Left forelimb (tissue), 1 donor: ENCODE data around the gene TRIO.
"Not testable (repeated sequence)": the region's sequence is repeated elsewhere in the genome, so short reads cannot be mapped to it uniquely, and the experiment has no call there.

Experiments used
- DNase-seq: peaks from one replicate; pipeline ENCODE4 v3.0.0-alpha.2; 2018; ENCODE audit warnings: low spot score

TRIO gene

GRCh38 chr5:14510156-14510734, 367.1 kb downstream of the TRIO start:
- no peak for DNase-seq

- DNase-seq, result no peak
These were observed 367.7 kb downstream of the TRIO start for GRCh38 chr5:14510880-14511279.

GRCh38 chr5:14512574-14512973, 369.4 kb downstream of the TRIO start:
- DNase-seq, result no peak

- DNase-seq, result no peak
These were observed 370.1 kb downstream of the TRIO start for GRCh38 chr5:14513266-14513665.

- no peak for DNase-seq
These were observed 373.8 kb downstream of the TRIO start for GRCh38 chr5:14516901-14517300.

- no peak for DNase-seq
These were observed 375.5 kb downstream of the TRIO start for GRCh38 chr5:14518638-14519037.

- DNase-seq, result no peak
These were observed 378.6 kb downstream of the TRIO start for GRCh38 chr5:14521748-14522147.

- DNase-seq, result no peak
These were observed 379.6 kb downstream of the TRIO start for GRCh38 chr5:14522721-14523120.

GRCh38 chr5:14523243-14524034, 380.3 kb downstream of the TRIO start:
- DNase-seq, result no peak

GRCh38 chr5:14525397-14525796, 382.3 kb downstream of the TRIO start:
- DNase-seq, result no peak

GRCh38 chr5:14526493-14526892, 383.4 kb downstream of the TRIO start:
- no peak for DNase-seq

- no peak for DNase-seq
These were observed 385.0 kb downstream of the TRIO start for GRCh38 chr5:14528115-14528514.

GRCh38 chr5:14528926-14529325, 385.8 kb downstream of the TRIO start:
- no peak for DNase-seq

- no peak for DNase-seq
These were observed 388.5 kb downstream of the TRIO start for GRCh38 chr5:14531668-14532067.

- no peak for DNase-seq
These were observed 389.0 kb downstream of the TRIO start for GRCh38 chr5:14532180-14532579.

GRCh38 chr5:14534773-14535172, 391.6 kb downstream of the TRIO start:
- DNase-seq, result no peak

GRCh38 chr5:14545308-14545707, 402.2 kb downstream of the TRIO start:
- no peak for DNase-seq

- DNase-seq, result no peak
These were observed 402.7 kb downstream of the TRIO start for GRCh38 chr5:14545862-14546261.

- no peak for DNase-seq
These were observed 404.5 kb downstream of the TRIO start for GRCh38 chr5:14547666-14548065.

- DNase-seq, result no peak
These were observed 408.1 kb downstream of the TRIO start for GRCh38 chr5:14551211-14551610.

- no peak for DNase-seq
These were observed 408.9 kb downstream of the TRIO start for GRCh38 chr5:14552017-14552416.

- DNase-seq, result not testable (repeated sequence)
These were observed 411.1 kb downstream of the TRIO start for GRCh38 chr5:14554288-14554687.

GRCh38 chr5:14556015-14556414, 412.9 kb downstream of the TRIO start:
- DNase-seq, result no peak
